Measurements from ENCODE around the gene TBC1D17.

GRCh38 chr19:49892716-49893115, 15.2 kb downstream of the TBC1D17 start:
- TF ChIP-seq EZH2 (IDR thresholded peaks at IDR 0.05; ENCODE audit: insufficient read depth, poor library complexity, severe bottlenecking) (no peak), EZH2phosphoT487 (IDR thresholded peaks at IDR 0.05; ENCODE audit: insufficient read depth, low read depth) (no peak)

Measured in GM23248 (cell line).